DOHH2 (cell line): Measurements from ENCODE around the gene FBXW2.

Experiments
- H3F3A ChIP-seq: fragments of 200-600 bp; sonication (generic), shearing (Covaris generic); 2 replicates; pipeline ENCODE4 v1.6.0; 2016; ENCODE audit warnings: antibody characterized with exemption, mild to moderate bottlenecking; ENCODE audit not compliant: control insufficient read depth, insufficient read depth
- H3K27ac ChIP-seq: fragments of 200-600 bp; sonication (generic); 2 replicates; pipeline ENCODE4 v1.5.1; 2014; ENCODE audit warnings: low read depth, mild to moderate bottlenecking, low read length, moderate library complexity
- H3K27me3 ChIP-seq: fragments of 200-600 bp; sonication (generic); 2 replicates; pipeline ENCODE4 v1.6.1; 2014; ENCODE audit warnings: mild to moderate bottlenecking, low read length, mixed read lengths; ENCODE audit not compliant: control insufficient read depth
- H3K36me3 ChIP-seq: fragments of 200-600 bp; sonication (generic); 2 replicates; pipeline ENCODE4 v1.6.1; 2014; ENCODE audit warnings: mild to moderate bottlenecking, low read length, moderate library complexity, mixed read lengths; ENCODE audit not compliant: control insufficient read depth
- H3K4me1 ChIP-seq: fragments of 200-600 bp; sonication (generic); 2 replicates; pipeline ENCODE4 v1.6.1; 2014; ENCODE audit warnings: mild to moderate bottlenecking, low read length, mixed read lengths; ENCODE audit not compliant: control insufficient read depth
- H3K4me2 ChIP-seq: fragments of 200-600 bp; sonication (generic); 2 replicates; pipeline ENCODE4 v1.6.0; 2014; ENCODE audit warnings: mild to moderate bottlenecking, low read length, moderate library complexity
- H3K4me3 ChIP-seq: fragments of 200-600 bp; sonication (generic); 2 replicates; pipeline ENCODE4 v1.5.1; 2014; ENCODE audit warnings: mild to moderate bottlenecking, low read length, mixed read lengths
- H3K79me2 ChIP-seq: fragments of 200-600 bp; sonication (generic); 2 replicates; pipeline ENCODE4 v1.6.1; 2014; ENCODE audit warnings: mild to moderate bottlenecking, low read length, mixed read lengths; ENCODE audit not compliant: control insufficient read depth
- H3K9me2 ChIP-seq: fragments of 200-600 bp; sonication (generic); replicated peaks from 2 replicates; pipeline ENCODE4 v1.6.1; 2014; ENCODE audit warnings: mild to moderate bottlenecking, low read length, mixed read lengths; ENCODE audit not compliant: control insufficient read depth
- H3K9me3 ChIP-seq: fragments of 200-600 bp; sonication (generic); 2 replicates; pipeline ENCODE4 v1.6.1; 2014; ENCODE audit warnings: antibody characterized with exemption, low read length, mixed read lengths; ENCODE audit not compliant: control insufficient read depth, insufficient read depth
- H4K20me1 ChIP-seq: fragments of 200-600 bp; sonication (generic); 2 replicates; pipeline ENCODE4 v1.6.0; 2014; ENCODE audit warnings: low read depth, mild to moderate bottlenecking, antibody characterized with exemption, low read length, moderate library complexity; ENCODE audit not compliant: control insufficient read depth, insufficient read depth
- CTCF ChIP-seq: fragments of 200-600 bp; sonication (generic); IDR thresholded peaks from one replicate; pipeline ENCODE4 v1.5.1; 2014; ENCODE audit warnings: antibody characterized with exemption, mild to moderate bottlenecking, low read depth, low read length; ENCODE audit not compliant: poor library complexity, severe bottlenecking
- EZH2phosphoT487 ChIP-seq: fragments of 200-600 bp; sonication (generic); IDR thresholded peaks from 2 replicates; pipeline ENCODE4 v1.6.1; 2017; ENCODE audit warnings: borderline replicate concordance, mild to moderate bottlenecking, antibody characterized with exemption, low read length, moderate library complexity, mixed read lengths

The FBXW2 gene

GRCh38 chr9:120724757-120725400 lies 68.3 kb downstream of the FBXW2 start:
- no peak for TF ChIP-seq CTCF
- no peak for TF ChIP-seq EZH2phosphoT487
- Histone ChIP-seq H3K36me3 (no peaks in the 10 kb centered on the region), H3K4me1 (peaks cover 6% of the 10 kb centered on the region), H4K20me1 (no peaks in the 10 kb centered on the region), H3K27me3 (no peaks in the 10 kb centered on the region), H3K4me2 (no peak overlapping the region), H3K79me2 (no peaks in the 10 kb centered on the region), H3K4me3 (no peak overlapping the region), H3K27ac (no peak overlapping the region), H3K9me3 (no peaks in the 10 kb centered on the region), H3K9me2 (no peaks in the 10 kb centered on the region), H3F3A (no peaks in the 10 kb centered on the region)

GRCh38 chr9:120723565-120723964 lies 69.7 kb downstream of the FBXW2 start:
- H3K9me3 ChIP-seq = no peaks in the 10 kb centered on the region
- H3K9me2 ChIP-seq = no peaks in the 10 kb centered on the region
- H3K27ac ChIP-seq = no peak overlapping the region
- no peaks in the 10 kb centered on the region for H3K27me3 ChIP-seq
- no peaks in the 10 kb centered on the region for H3K79me2 ChIP-seq
- no peaks in the 10 kb centered on the region for H3K4me1 ChIP-seq
- H3F3A ChIP-seq = no peaks in the 10 kb centered on the region
- TF ChIP-seq CTCF = no peak
- no peak for TF ChIP-seq EZH2phosphoT487
- H3K36me3 ChIP-seq = no peaks in the 10 kb centered on the region
- no peak overlapping the region for H3K4me3 ChIP-seq
- H4K20me1 ChIP-seq = no peaks in the 10 kb centered on the region
- no peak overlapping the region for H3K4me2 ChIP-seq

DNA sequence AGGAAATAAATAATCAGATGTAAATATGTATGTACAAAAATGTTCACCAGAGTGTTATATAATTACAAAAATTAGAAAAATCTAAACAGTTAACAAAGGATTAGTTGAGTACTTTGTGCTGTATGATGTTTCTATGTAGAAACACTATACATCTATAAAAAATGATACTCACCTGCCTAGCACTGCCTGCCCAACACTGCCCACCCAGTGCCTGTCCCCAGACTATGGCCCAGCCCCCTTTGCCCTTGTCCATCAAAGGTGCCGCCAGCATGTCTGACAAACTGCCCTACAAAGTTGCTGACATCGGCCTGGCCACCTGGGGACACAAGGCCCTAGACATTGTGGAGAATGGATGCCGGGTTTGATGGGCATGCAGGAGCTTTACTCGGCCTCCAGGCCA lies 72.8 kb downstream of the FBXW2 start:
- H4K20me1 ChIP-seq = no peaks in the 10 kb centered on the region
- peaks cover 2% of the 10 kb centered on the region; the same call in 1 of the 2 replicates for H3F3A ChIP-seq
- no peaks in the 10 kb centered on the region for H3K79me2 ChIP-seq
- H3K27ac ChIP-seq = no peak overlapping the region
- H3K9me3 ChIP-seq = no peaks in the 10 kb centered on the region
- no peak overlapping the region for H3K4me2 ChIP-seq
- H3K4me3 ChIP-seq = no peak overlapping the region
- no peaks in the 10 kb centered on the region; the same call in 1 of the 2 replicates for H3K4me1 ChIP-seq
- no peaks in the 10 kb centered on the region for H3K27me3 ChIP-seq
- TF ChIP-seq CTCF (no peak), EZH2phosphoT487 (no peak)
- H3K9me2 ChIP-seq = no peaks in the 10 kb centered on the region
- no peaks in the 10 kb centered on the region for H3K36me3 ChIP-seq
